Ecto neural progenitor cell (in vitro differentiated cells): ENCODE results near the gene CRYBB1.
"Not testable (repeated sequence)": the region's sequence is repeated elsewhere in the genome, so short reads cannot be mapped to it uniquely, and the experiment has no call there.

ENCODE experiments used
- DNase-seq: peaks from one replicate; pipeline ENCODE4 v3.0.0-alpha.2; 2018; ENCODE audit warnings: low spot score

Gene CRYBB1

DNA sequence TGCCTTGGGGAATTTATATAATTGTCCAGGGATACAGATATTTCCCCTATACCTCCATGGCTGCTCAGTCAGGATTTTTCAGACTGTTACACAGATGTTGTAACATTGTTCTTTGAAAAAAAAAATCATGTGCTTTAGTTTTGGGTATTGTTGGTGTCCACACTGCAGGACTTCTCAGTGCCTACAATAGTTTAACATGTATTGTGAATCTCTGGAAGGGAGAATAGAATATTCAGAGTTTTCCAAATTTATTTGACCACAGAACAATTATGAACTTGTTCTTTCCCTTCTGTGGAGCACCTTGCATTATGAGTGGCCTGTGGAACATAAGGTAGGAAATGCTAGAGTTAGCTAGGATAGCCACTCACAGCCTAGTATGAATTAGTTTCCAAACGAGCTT, 18.5 kb upstream of the CRYBB1 start:
- no peak for DNase-seq

GRCh38 chr22:26635117-26635516, 17.3 kb upstream of the CRYBB1 start:
- DNase-seq = no peak

DNA sequence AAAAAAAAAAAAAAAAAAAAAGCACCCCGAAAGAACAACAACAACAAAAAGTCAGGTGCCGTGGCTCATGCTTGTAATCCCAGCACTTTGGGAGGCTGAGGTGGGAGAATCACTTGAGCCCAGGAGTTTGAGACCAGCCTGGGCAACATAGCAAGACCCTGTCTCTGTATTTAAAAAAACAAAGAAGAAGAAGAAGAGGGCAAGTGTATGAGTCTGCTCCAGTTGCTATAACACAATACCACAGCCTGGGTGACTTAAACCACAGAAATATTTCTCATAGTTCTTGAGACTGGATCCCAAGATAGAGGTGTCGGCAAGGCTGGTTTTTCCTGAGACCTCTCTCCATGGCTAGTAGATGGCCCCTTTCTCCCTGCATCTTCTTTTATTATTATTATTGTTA, 16.4 kb upstream of the CRYBB1 start:
- DNase-seq = no peak

DNA sequence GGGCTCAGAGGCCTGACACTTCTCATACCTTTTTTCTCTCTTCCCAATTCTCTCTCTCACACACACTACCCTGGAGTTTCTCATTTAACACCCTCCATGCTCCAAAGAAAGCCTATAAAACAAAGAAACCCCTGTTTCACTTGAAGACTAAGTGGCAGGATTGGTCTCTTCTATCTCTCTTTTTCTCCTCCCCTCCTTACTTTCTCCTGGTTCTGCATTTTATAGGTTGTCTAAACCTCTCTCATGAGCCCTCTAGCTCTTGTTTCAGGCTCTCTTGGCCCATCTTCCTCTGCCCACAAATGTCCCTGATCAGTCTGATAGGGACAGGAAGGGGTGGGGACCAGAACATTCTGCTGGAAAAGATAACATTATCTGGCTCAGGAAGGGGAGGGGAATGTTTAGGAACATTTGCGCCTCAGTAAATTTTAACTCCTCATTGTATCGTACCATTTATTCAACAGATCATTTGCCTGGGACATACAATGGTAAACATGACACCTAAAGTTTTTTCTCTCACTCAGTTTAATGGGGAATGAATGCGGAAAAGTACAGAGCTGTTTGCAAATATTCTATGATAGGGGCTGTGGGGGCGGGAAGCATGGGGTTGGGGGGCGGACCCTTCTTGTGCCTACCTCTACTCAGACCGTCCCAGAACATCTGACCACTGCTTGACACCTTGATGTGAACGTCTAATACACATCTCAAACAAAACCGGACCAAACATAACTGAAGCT, 14.8 kb upstream of the CRYBB1 start:
- DNase-seq = no peak

DNA sequence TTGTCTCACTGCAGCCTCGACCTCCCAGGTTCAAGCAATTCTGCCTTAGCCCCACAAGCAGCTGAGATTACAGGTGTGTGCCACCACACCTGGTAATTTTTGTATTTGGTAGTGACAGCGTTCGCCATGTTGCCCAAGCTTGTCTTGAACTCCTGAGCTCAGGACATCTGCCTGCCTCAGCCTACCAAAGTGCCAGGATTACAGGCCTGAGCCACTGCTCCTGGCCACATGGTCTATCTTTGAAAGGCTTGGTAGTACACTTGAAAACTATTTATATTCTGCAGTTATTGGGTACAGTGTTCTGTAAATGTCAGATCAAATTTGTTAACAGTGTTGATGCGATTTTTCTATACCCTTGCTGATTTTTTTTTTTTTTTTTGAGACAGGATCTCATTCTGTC, 13.5 kb upstream of the CRYBB1 start:
- DNase-seq = no peak

DNA sequence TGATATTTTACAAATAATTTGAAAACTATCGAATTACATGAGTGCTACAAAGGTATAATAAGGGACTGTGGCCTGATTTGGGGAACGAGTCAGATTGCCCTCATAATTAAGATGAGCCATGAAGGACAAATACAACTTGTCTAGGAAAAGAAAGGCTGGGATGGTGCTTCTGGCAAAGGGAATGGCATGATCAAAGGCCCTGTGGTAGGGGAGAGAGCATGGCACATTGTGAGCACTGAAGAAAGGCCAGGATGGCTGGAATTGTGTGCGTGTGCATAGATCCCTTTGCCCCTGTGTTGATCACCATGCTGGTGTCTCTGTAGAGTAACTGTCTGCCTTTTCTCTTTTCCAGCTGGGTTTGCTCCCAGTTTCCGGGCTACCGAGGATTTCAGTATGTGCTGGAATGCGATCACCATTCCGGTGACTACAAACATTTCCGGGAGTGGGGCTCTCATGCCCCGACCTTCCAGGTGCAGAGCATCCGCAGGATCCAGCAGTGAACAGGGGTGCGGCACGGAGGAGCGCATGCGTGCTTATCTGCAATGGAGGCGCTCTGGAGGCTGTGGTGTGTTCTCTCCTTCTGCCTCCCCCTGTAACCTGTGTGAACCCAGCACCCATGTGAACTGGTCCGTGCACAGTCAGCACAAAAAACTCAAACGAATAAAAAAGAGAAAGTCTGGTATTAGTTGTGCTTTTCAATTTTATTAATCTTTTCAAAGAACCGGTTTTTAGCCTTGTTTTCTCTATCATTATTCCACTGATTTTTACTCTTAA, 12.3 kb upstream of the CRYBB1 start:
- no peak for DNase-seq

- no peak for DNase-seq
Observed at GRCh38 chr22:26624803-26625202, 7.0 kb upstream of the CRYBB1 start.

DNA sequence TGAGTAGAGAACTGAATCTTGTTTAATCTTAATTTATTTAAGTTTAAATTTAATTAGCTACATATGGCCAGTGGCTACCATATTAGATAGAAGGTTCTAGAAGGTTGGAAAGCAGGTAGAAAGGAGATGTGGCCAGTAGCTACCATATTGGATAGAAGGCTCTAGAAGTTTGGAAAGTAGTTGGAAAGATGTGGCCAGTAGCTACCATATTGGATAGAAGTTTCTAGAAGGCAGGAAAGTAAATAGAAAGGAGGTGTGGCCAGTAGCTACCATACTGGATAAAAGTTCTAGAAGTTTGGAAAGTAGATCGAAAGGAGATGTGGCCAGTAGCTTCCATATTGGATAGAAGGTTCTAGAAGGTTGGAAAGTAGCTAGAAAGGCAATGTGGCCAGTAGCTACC, 6.2 kb upstream of the CRYBB1 start:
- DNase-seq = no peak

- no peak for DNase-seq
Observed at GRCh38 chr22:26621663-26622062, 3.8 kb upstream of the CRYBB1 start, which contains the start of gene CRYBA4. Gene CRYBA4, plus strand, starts transcription at chr22:26621963. Its CDS starts 634 bp downstream, at chr22:26622597.

- no peak for DNase-seq
Observed at GRCh38 chr22:26620197-26620596, 2.4 kb upstream of the CRYBB1 start.

DNA sequence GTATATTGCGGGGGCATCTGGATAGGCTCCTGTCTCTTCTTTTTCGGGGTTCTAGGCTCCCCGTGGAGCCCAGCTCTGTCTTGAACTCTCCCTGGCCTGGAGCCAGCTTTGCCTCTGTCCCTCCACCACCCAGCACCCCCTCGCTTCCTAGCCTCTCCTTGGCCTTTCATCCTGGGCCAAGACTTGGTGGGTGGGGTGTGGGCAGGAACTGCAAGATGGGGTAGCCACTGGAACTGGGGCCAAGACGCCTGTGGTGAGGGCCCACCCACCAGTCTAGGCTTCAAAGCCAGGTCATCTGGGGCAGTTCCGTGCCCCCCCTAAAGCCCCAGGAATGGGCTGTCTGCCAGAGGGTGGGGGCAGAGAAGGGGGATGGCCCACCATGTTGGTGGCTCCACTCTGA, 1.7 kb upstream of the CRYBB1 start:
- DNase-seq = no peak

DNA sequence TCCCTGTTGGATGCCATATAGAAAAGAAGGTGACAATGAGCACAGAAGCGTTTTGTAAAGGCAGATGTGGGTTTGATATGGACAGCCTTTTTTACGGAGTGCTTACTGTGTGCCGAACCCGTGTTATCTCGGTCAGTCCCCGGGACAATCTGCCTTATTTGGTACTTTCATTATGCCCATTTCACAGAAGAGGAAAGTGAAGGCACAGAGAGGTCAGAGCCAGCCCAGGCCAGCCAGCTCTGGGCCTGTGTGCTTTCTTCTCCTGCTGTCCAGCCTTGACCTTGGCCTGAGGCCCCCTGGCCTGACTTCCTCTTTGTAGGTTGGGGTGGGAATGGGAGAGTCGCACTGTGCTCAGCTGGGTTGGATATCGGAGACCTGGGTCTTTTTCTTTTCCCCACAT, 628 bp upstream of the CRYBB1 start:
- DNase-seq = no peak

- DNase-seq = no peak
Observed at GRCh38 chr22:26616650-26617049, 1.2 kb downstream of the CRYBB1 start.

DNA sequence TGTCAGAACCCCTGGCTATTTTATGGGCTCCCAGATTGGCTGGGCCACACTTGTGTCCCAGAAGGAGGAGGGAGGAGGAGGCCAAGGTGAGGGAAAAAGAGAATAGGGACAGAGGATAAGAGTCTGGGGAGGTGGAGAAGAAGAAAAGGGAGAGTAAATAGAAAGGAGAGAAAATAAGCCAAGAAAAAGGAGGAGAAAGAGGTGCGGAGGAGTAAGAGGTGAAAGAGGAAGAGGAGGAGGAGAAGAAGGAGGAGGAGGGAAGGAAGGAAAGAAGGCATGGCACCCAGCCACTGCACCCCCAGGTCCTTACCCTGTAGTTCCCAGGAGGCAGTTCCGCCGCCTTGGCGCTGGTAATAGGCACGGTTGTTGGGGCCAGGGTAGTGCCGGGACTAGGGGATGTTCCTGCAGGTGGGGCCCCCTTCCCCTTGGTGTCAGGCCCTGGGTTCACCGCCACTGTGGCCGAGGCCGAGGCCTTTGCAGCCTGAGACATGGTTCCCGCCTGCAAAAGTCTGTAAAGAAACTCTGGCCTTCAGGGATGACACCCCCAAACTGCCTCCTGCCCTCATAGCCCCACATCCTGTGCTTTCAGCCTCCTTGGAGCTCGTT, 1.9 kb downstream of the CRYBB1 start:
- DNase-seq = no peak

DNA sequence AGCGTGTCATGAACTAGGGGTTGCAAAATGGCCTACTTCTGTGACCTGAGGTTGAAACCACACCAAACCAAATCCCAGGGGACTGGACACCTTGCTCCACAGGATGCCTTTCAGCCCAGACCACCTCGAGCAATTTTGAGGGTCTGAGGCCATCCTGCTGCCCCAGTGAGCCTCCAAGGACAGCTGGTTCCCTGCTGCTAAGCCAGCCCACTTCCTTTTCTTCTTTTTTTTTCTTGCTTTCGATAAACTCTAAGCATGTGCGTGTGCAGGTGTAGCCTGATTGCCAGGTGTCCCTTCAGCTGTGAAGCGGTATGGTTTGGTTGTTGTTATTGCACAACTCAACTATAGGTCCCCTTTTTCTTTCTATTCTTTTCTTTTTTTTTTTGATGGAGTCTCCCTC, 2.7 kb downstream of the CRYBB1 start:
- DNase-seq = no peak

GRCh38 chr22:26614322-26614721, 3.5 kb downstream of the CRYBB1 start:
- DNase-seq = no peak

GRCh38 chr22:26613753-26614152, 4.1 kb downstream of the CRYBB1 start:
- not testable (repeated sequence) for DNase-seq

DNA sequence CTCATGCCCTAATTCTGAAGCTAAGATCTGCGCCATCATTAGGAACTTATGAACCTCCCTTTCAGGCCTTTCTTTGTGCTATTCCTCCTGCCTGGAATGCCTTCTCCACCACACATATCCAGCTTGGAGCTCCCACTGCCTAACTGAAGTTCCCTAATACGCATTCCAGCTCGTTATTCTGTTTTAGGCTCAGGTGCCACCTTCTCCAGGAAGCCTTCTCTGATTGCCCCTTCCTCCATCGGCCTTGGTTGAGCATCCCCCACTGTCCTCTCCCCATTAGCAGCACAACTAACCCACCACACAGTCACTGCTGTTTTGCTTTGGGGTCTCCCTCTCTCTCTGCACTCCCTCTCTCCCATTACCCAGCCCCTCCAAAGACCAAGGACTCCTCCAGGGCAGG, 5.2 kb downstream of the CRYBB1 start:
- DNase-seq = no peak

DNA sequence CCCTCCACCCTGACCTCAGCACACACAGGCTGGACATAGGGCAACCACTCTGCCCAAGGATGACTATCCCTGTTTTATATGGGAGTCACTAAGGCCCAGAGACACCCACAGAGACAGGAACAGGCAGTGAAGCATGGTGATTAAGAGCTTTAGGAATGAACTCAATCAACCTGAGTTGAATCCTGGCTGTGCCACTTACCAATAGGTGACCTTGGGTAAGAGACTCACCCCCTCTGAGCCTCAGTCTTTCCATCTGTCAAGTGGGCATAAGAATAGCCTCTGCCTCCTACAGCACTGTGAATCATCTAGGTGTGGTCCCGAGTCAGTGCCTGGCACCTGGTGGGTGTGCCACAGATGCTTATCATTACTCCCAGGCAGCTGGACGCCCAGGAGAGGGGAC, 6.8 kb downstream of the CRYBB1 start:
- no peak for DNase-seq

DNA sequence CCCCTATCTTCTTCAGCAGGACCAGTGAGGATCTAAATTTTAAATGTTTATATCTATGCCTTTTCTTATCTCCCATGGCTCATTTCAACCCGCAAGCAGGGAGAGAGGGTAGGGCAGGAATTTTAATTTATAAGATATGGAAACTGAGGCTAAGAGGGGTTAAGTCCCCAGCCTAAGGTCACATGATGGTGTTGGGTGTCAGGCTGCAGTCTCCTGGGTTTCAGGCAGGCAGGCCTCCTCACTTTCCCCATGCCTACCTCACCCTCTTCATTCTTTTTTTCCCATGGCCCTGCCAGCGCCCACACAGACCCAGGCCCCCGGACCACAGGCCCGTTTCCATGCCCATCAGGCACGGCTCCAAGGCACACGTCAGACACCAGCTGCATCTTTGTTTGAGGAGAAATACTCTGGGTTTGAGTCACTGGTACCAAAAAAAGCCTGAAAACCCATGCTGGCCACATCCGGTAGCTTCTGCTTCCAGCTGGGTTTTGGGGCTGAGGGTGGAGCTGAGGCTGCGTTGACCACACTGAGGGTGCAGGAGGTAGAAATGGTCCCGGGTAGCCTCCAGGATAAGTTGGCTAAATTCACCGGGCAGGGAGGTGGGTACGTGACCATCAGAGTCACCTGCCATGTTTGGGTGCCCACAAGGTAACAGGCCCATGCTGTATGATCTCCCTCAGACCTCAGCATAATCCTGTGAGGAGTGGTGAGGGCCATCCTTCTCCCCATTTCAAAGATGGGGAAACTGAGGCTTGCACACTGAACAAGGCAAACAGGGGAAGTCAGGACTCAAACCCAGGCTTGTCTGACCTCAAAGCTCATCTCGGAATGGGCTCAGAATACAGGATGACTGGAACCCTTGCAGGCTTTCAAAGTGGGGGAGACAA, 7.5 kb downstream of the CRYBB1 start:
- DNase-seq = no peak

- DNase-seq = no peak
Observed at GRCh38 chr22:26609287-26609686, 8.5 kb downstream of the CRYBB1 start.

DNA sequence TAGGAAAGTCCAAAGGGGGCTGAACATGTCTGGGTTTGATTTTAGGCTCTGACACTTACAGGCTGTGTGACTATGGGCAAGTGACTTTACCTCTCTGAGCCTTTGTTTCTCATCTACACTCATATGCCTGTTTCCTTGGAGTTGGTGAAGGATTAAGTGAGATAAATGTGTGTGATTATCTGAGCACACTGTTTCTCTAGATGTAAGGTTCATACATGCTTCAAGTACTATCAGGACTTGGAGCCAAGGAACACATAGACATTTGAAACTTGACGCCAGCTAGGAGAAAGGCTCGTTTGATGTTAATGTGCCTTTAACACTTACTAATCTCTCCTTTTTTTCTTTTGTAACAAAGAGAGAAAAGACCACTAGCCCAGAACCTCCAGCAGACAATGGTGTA, 9.7 kb downstream of the CRYBB1 start:
- DNase-seq = no peak
